ENCODE data around the gene ACSM3.
"Not testable (repeated sequence)": the region's sequence is repeated elsewhere in the genome, so short reads cannot be mapped to it uniquely, and the experiment has no call there.

ACSM3 gene

GRCh38 chr16:20763461-20764232 is at the start of gene ACSM3:
TSS of gene ACSM3 (plus strand) at chr16:20764014. CDS start at chr16:20770035, 6,021 bp downstream.
- DNase-seq, result peak; percentile 67

- DNase-seq, result not testable (repeated sequence)
Measured at GRCh38 chr16:20717718-20718117, 46.1 kb upstream of the ACSM3 start.

- no peak for DNase-seq
Measured at GRCh38 chr16:20720251-20720650, 43.6 kb upstream of the ACSM3 start.

- no peak for DNase-seq
Measured at GRCh38 chr16:20726661-20727060, 37.2 kb upstream of the ACSM3 start.

- DNase-seq, result no peak
Measured at GRCh38 chr16:20727181-20727580, 36.6 kb upstream of the ACSM3 start.

- no peak for DNase-seq
Measured at GRCh38 chr16:20729141-20729540, 34.7 kb upstream of the ACSM3 start.

- DNase-seq, result no peak
Measured at GRCh38 chr16:20734056-20734455, 29.8 kb upstream of the ACSM3 start.

- DNase-seq, result no peak
Measured at GRCh38 chr16:20734782-20735181, 29.0 kb upstream of the ACSM3 start.

- no peak for DNase-seq
Measured at GRCh38 chr16:20735490-20735889, 28.3 kb upstream of the ACSM3 start.

- DNase-seq, result peak; percentile 4
Measured at GRCh38 chr16:20740007-20740883, 23.6 kb upstream of the ACSM3 start.

GRCh38 chr16:20740901-20741521 is 22.8 kb upstream of the ACSM3 start:
- DNase-seq, result peak; percentile 92

- DNase-seq, result peak; percentile 99
Measured at GRCh38 chr16:20741554-20742285, 22.1 kb upstream of the ACSM3 start, which contains the start of gene THUMPD1. TSS of gene THUMPD1 (minus strand) at chr16:20741818. CDS start at chr16:20741739, 79 bp downstream.

GRCh38 chr16:20743591-20743990 is 20.2 kb upstream of the ACSM3 start:
- DNase-seq, result no peak

- no peak for DNase-seq
Measured at GRCh38 chr16:20744922-20745440, 18.8 kb upstream of the ACSM3 start.

- no peak for DNase-seq
Measured at GRCh38 chr16:20746461-20746860, 17.4 kb upstream of the ACSM3 start.

- no peak for DNase-seq
Measured at GRCh38 chr16:20747030-20747816, 16.6 kb upstream of the ACSM3 start.

- DNase-seq, result no peak
Measured at GRCh38 chr16:20749474-20749873, 14.3 kb upstream of the ACSM3 start.

- DNase-seq, result no peak
Measured at GRCh38 chr16:20750558-20750957, 13.3 kb upstream of the ACSM3 start.

- no peak for DNase-seq
Measured at GRCh38 chr16:20753727-20754126, 10.1 kb upstream of the ACSM3 start.

GRCh38 chr16:20755238-20755637 is 8.6 kb upstream of the ACSM3 start:
- no peak for DNase-seq

GRCh38 chr16:20755799-20756198 is 8.0 kb upstream of the ACSM3 start:
- not testable (repeated sequence) for DNase-seq

GRCh38 chr16:20760346-20760745 is 3.5 kb upstream of the ACSM3 start:
- no peak for DNase-seq

All from activated naive CD4-positive, alpha-beta T cell treated with Interleukin-2 at 50 U/mL for 16 hours (primary cell).